GM19452 (cell line): ENCODE measurements around the gene MYOT.

Experiments used
- ATAC-seq: cut with Tn5 transposase; IDR thresholded peaks from one replicate; pipeline ENCODE4 v1.9.1; 2021; ENCODE audit not compliant: unreplicated experiment

The MYOT gene, protein sequence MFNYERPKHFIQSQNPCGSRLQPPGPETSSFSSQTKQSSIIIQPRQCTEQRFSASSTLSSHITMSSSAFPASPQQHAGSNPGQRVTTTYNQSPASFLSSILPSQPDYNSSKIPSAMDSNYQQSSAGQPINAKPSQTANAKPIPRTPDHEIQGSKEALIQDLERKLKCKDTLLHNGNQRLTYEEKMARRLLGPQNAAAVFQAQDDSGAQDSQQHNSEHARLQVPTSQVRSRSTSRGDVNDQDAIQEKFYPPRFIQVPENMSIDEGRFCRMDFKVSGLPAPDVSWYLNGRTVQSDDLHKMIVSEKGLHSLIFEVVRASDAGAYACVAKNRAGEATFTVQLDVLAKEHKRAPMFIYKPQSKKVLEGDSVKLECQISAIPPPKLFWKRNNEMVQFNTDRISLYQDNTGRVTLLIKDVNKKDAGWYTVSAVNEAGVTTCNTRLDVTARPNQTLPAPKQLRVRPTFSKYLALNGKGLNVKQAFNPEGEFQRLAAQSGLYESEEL

DNA sequence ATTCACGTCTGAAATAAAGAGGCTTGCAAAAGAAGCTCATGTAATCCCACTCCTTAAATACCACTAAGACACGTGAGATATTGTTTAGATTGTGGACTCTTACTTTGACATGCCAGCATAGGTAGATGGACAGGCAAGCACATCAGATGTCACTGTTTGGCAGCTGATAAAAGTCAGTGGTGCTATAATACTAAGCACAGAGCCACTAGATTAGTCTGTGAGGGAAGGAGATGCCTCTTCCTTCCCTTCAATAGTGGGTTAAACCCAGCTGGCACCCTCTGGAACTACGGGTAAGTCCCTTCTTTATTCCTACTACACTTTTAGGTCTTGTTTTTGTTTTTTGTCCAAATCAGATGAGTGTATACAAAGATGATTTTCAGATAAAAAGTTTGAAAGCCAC lies at the start of gene MYOT:
Gene MYOT (plus strand): TSS at position 197 of the 400 bp plus-strand sequence. CDS start 2,792 bp downstream, outside the sequence.
- ATAC-seq = no peak

DNA sequence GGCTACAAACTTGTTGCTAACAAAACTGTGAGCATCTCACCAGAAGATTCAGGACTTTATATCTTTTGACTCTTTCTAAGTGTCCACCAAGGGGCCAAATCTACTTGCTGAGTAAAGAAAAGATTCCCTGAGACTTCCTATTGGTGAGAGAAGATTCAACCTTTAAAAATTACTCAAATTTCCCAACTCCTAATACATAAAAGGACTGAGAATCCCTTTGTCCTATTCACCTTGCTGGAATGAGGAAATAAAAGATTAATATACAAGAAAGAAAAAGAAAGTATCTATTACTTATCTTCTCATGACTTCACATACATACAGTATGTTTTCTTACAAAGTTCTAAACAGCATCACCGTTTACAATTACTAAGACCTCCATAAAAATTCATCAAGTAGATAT lies 47.9 kb upstream of the MYOT start:
- no peak for ATAC-seq

DNA sequence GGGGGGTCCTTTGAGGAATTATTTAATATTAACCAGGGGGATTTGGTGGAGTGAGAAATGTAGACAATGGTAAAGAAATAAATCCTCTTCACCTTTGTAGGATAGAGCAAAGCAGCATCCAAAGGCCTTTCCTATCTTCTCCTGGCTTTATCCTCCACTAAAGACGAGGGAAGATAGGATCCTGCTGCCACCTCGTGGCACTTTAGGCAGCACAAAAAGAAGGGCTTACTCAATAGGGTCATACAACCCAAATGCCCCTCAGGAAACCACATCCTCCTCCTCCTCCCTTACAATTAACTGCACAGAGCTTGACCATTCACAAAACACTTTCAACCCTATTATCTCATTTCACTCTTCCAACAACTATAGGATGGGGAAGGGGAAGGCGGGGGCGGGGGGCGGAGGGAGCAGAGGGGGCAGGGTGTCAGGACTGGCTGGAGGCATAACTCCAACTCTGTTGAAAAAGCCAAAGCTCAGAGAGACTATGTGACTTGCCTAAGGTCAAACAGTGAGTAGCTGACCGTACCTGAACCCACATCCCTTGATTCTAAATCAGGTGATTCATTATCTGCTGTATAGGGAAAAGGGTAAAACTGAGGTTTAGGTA lies 45.4 kb upstream of the MYOT start:
- no peak for ATAC-seq

DNA sequence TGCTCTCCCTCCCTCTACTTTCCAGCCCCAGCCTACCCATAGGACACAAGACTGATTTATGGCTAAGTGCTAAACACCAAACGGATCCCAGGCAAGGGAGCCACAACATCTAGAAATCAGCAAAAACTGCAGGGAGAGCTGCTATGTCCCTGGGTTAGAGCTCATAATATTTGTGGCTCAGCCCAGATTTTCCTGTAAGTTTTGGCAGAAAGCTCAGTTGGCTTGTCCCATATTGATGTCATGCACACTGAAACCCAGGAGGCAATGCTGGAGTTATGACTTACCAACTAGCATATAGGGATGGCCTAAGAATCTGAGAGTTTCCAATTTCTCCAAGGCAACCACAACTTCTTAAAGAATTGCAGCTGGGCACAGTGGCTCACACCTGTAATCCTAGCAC lies 44.7 kb upstream of the MYOT start:
- ATAC-seq = no peak

DNA sequence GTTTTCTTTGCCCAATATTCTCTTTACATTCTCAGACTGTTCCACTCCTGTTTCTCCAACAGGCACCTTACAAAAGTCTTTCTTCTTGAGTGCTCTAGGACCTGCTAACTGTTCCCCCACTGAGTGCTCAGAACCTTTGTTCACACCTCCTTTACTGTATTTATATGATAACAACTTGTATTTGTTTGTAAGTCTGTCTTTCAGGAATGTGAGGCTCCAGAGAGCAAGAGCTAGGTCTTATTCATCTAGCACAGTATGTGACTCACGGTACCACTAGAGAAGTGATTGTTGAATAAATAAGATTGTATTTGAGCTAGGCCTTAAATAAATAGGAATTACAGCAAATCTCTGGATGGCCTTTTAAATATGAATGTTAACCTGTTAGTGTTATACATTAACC lies 42.5 kb upstream of the MYOT start:
- ATAC-seq = no peak

DNA sequence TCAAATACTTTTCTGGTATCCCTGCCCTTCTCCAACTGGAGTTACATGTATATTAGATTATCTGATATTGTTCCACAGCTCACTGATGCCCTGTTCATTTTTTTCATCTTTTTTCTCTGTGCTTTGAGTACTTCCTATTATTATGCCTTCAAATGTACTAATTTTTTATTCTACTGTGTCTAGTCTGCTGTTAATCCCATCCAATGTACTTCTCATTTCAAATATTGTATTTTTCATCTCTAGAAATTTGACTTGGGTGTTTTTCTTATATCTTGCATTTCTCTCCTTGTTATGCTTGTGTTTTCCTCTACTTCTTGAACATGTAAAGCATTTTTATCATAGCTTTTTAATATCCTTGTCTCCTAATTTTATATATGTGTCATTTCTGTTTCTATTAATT lies 41.6 kb upstream of the MYOT start:
- ATAC-seq = no peak

DNA sequence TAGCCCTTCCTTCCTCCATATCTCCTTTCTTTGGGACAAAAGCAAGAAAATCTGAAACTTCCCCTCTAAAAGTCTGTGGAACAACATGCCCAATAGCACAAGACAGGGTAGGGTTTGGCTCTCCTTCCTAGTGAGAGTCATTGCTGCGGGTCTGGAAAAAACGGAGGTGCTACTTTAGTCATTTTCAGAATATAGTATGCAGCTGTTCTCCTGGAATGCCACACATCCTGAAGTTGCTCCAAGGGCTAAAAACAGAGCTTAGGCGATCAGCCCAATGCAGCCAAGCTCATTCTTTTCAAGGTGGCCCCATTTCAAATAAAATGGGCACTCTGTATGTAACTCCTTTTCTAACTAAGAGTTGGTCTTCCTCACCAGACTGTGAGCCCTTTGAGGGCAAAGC lies 39.5 kb upstream of the MYOT start:
- no peak for ATAC-seq

DNA sequence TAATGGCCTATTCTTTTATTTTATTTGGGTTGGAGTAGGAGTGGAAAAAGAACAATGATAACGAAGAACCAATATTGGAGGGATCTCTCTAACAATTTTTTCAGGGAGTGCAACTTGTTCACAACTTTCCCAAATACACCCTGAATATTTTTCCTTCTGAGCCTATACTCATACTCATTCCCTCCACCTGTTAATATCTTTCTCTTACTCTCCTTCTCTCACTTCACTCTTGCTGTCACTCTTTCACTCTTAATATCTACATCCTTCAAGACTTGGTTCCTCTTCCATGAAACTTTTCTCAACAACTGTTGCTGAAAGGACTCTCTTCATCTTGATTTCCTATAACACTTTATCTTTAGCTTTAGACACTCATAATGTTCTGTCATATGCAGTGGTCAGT lies 39.0 kb upstream of the MYOT start:
- ATAC-seq = no peak

DNA sequence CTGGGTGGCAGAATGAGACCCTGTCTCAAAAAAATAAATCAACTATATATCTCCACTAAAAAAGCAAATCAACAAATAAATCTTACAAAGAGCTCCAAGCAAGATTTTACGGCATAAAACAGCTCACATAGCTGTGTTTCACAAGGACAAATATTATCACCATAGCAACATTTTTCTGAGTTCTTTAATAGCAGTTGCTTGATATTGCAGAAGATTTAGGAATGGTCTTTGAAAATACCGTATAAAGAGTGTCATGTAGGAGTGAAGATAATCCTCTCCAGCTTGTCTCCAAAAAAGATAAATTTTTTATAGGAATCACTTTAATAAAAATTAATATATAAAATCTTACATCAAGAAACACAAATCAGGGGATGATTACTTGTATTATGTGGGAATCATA lies 36.6 kb upstream of the MYOT start:
- no peak for ATAC-seq

DNA sequence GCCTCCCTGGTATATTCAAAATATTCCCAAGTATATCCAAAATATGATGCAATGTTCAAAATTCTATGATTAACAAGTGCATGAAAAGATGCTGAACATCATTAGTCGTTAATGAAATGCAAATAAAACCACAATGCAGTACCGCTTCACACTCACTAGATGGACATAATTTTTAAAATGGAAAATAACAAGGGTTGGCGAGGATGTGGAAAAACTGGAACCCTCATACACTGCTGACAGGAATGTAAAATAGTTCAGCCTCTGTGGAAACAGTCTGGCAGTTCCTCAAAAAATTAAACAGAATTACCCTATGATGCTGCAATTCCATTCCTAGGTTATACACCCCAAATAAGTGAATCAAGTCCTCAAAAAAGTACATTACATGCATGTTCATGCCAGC lies 36.1 kb upstream of the MYOT start:
- ATAC-seq = no peak

DNA sequence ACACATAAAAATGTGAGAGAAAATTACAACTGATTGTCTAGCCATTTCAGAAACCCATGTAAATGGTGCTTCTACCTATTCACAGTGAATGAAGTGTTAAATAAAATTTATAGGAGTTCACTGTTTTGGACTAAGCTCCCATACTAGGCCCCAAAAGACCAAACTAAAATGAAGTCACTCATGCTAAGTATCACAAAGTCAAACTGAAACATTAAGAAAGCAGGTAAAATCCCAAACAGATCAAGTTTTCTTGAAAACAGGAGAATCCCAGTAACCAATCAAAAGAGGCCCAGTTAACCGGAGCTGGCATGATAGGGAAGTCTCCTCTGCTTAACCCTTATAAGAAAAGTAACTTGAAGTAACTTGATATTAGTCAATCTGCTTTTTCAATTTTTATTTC lies 35.2 kb upstream of the MYOT start:
- ATAC-seq = no peak

DNA sequence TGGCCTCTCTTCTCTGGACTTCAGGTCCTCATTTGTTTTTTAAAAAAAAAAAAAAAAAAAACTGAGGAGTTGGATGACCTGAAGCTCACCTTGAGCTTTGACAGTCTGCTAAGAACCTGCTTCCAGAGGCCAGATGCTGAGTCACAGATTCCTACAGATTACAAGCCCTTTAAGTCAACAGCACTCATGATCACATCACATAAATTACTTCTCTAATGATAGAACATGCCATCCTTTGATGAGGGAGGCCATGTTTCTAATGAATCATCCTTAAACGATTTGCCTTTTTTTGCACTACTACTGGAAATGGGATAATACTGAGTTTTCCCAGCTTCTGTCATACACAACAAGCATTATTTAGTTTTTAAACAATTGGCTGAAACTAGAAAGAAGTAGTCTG lies 34.2 kb upstream of the MYOT start:
- no peak for ATAC-seq

DNA sequence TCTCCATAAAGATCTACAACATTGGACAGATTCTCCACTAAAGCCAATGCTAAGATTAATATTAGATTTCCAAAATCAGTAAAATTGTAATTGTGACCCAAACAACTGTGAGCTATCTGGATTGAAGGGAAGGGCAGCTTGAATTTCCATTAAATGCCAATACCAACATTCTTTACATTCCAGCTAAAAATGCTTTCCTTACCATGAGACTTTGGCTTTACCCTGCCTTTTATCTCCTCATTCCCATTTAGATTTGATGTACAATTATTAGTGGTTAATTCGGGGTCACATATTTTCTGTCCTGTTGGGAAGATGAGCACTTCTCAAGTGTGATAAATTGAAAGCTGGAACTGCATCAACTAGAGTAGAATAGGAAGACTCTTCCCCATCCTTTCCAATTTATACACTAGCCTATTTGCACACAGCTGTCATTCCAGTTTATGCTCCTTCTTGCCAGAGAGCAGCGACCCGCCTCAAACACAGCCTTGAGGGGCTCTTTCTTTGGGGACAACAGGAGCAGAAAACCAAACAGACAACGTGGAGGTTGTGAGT lies 33.1 kb upstream of the MYOT start:
- no peak for ATAC-seq

DNA sequence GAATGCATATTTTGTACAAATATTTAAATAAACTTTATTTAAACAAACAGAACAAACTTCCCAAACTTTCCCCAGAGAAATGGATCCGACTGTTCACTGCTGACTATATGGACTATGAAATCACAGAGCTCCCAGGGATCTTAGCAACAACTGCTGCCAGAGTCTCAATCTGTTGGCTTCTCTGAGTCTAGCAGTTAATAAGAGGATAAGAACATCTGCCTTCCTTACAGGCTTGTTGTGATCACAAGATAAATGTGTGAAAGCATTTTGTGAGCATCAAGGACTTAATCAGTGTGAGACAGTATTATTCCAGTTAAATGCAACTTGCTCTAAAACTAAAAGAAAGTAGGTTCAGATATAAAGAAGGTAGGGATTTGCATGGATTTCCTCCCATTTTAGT lies 31.4 kb upstream of the MYOT start:
- ATAC-seq = no peak

DNA sequence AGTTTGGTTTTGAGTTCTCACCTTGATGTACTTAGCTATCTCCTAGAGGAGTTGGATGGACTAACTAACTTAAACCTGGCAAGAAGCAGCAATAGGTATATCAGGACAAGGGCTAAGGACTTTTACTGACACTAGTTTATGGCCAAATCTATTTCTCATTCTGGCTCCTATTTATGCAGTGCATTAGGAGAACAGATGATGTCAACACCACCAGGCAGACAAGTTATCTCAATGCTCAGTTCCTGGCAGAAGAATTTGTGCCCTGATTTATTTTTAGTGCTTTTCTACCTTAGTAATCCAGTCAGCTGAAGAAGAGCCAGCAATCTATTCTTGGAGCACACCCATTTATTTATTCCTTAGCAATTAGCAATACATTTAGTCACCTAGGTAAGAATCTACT lies 30.7 kb upstream of the MYOT start:
- ATAC-seq = no peak

DNA sequence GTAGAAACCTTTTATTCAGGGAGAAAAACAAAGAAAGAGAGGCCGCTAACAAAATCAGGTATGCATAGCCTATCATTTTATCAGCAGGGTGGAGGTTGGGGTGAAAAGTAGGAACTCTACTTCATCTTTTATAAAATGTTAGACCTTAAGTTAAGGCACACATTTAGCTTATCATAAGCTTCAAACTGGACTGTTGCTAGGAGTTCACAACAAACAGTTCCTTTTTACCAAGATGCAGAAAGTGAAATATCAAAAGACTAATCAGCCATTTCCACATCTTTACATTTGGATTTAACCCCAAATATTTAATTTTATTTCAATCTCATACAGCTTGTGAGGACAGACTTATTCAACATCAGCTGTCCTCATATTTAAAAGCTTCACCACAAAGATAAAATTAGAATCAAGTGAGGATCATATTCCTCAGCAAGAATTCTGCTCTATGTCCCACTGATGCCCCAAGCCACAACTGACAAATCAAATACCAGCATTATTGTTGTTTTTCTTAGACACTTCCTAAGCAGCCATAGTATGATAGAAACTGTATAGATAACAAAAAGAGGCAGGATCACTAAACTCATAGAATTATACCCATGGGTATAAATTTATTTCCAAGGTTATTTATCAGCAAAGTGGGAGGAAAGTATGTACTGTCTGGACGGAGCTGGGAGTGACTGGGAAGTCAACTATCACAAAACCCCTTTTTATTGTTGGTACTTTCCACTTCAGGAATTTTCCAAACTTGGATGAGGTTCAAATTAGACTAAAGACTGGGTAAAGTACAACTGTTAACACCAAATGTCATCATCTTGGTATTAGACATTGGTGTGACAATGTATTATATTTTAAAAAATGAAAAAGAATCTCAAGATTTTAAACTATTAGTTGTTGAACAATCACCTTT lies 29.9 kb upstream of the MYOT start:
- no peak for ATAC-seq

DNA sequence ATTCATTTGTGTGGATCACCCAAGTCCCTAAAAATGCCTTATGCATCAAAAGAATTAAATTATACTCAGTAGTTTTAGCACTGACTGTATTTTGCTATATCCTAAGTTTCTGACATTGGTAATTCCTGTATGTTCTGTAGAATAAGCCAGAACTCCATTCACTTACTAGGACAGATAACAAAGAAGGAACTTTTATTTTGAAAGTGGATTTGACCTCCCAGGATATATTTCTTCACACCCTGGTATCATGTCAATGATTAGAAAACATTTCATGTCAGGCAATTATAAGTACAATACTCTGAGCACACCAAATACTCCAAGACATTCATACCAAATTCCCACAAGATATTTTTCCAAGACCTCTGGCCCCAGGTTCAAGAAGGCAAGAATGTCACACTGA lies 28.7 kb upstream of the MYOT start:
- no peak for ATAC-seq

DNA sequence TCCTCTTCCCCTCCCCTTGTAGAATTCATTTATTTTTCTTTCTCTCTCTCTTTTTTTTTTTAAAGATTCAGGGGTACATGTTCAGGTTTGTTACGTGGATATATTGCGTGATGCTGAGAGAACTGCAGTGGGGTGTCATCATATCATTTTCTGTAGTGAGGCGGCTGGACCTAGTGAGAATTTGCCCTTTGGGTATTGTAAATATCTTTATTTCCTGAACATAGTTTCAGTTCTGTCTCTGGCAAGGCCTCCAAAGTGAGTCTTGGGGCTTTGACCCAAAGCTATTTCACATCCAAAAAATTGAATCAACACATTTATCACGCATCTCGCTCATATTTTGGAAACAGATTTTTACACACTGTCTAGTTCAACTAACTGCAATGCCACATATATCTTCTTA lies 25.4 kb upstream of the MYOT start:
- ATAC-seq = no peak

DNA sequence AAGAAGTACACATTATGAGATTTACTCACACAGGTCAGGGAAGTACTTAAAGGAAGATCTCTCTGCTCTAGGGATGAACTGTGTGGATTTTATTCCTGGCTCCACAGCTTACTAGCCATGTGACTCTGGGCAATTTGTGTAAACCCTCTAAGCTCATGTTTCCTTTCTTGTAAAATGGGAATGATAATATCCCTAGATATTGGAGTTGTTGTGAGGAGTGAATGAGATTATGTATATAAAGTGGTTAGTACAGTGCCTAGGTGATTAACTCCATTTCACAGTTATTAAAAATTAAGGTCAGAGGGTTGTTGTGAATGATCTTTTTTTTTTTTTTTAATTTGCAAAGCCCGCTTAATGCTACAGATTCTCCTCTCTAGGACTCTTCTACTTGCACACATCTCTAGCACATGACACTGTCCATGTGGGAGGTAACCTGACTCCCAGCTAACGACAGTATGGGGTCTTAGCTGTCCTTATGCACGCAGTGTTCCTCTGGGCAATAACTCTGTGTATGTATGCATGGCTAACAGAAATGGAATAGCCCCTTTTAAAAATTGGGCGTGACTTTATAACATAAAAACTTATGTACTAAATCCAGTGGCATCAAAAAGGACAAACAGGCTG lies 23.9 kb upstream of the MYOT start:
- ATAC-seq = no peak

DNA sequence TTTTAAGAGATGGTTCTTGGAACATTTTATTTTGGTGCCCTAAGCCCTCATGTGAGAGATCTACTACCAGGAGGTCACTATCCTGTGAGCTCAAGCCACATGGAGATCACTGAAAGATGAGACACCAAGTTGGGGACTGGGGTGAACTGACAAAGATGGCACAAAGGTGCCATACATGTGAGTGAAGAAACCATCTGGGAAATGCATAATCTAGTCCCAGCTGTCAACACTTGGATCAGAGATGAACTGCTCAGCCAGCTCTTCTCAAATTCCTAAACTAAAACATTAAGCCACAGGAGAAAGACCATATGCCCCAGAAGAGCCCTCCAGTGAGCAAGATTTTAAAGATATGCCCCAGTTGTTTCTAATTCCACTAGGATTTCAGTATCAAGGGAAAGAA lies 22.2 kb upstream of the MYOT start:
- ATAC-seq = no peak

DNA sequence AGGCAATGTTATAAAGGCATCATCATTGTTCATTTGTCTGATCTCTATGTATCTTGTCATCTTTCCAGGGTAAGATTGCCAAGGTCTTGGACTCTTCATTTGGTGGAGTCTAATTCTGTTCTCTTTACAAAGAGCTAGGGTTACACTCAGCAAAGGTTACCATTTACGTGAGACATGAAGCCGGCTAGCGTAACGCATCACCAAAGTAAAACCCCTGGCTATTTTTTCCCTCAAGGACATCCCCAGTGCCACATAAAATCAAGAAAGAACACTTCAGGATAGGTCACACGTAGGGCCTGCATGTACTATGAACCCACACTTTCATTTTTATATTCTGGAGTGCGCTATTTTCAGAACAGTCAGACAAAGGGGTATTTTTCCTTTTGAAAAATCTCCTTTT lies 20.0 kb upstream of the MYOT start:
- no peak for ATAC-seq
